ENCODE measurements around the gene CEL. TPM values are rescaled to one million over a fixed set of nuclear protein-coding genes. Genes with fewer than 3 reads are reported as not detected.
"Not testable (repeated sequence)": the region's sequence is repeated elsewhere in the genome, so short reads cannot be mapped to it uniquely, and the experiment has no call there.

CEL gene
- total RNA-seq, 1 experiment from 2014 or later: 2.8 TPM

DNA sequence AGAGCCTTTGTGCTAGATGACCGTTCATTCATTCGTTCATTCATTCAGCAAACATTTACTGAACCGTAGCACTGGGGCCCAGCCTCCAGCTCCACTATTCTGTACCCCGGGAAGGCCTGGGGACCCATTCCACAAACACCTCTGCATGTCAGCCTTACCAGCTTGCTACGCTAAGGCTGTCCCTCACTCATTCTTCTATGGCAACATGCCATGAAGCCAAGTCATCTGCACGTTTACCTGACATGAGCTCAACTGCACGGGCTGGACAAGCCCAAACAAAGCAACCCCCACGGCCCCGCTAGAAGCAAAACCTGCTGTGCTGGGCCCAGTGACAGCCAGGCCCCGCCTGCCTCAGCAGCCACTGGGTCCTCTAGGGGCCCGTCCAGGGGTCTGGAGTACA, 6.0 kb downstream of the CEL start:
- TF ChIP-seq EZH2 (IDR thresholded peaks at IDR 0.05; ENCODE audit: borderline replicate concordance, low read depth, low read length, poor library complexity, severe bottlenecking): no peak
- TF ChIP-seq CTCF (conservative IDR thresholded peaks at IDR 0.05; ENCODE audit: low read depth, low read length): no peak
- Histone ChIP-seq H3K9me3 (ENCODE audit: low read depth, low read length, poor library complexity, severe bottlenecking) (no peaks in the 10 kb centered on the region), H3K4me1 (ENCODE audit: insufficient read depth, low read length, poor library complexity, severe bottlenecking) (no peaks in the 10 kb centered on the region), H3K36me3 (ENCODE audit: insufficient read depth, low read length, poor library complexity, severe bottlenecking) (no peaks in the 10 kb centered on the region), H3K27me3 (replicated peaks; ENCODE audit: insufficient read depth, low read depth, low read length, poor library complexity) (no peaks in the 10 kb centered on the region), H3K4me3 (ENCODE audit: low read depth, low read length, poor library complexity, severe bottlenecking) (no peak overlapping the region), H3K27ac (ENCODE audit: low read depth, low read length, poor library complexity, severe bottlenecking) (no peak overlapping the region)
- DNase-seq (ENCODE audit: low spot score): no peak
- ChIA-PET CTCF (no interaction called here), POLR2A (ENCODE audit: low non-redundant PET) (no interaction called here)
- intact Hi-C loops (cut with micrococcal nuclease; ENCODE audit: unreplicated experiment): no loop called here
- no TSS peak for BruUV-seq (replicated peaks)

- H3K4me3 ChIP-seq (ENCODE audit: low read depth, low read length, poor library complexity, severe bottlenecking); intact Hi-C loops (cut with micrococcal nuclease; ENCODE audit: unreplicated experiment); BruUV-seq (replicated peaks); POLR2A ChIA-PET (ENCODE audit: low non-redundant PET); H3K27me3 ChIP-seq (replicated peaks; ENCODE audit: insufficient read depth, low read depth, low read length, poor library complexity); H3K4me1 ChIP-seq (ENCODE audit: insufficient read depth, low read length, poor library complexity, severe bottlenecking); H3K27ac ChIP-seq (ENCODE audit: low read depth, low read length, poor library complexity, severe bottlenecking); CTCF ChIA-PET; DNase-seq (ENCODE audit: low spot score); H3K36me3 ChIP-seq (ENCODE audit: insufficient read depth, low read length, poor library complexity, severe bottlenecking); H3K9me3 ChIP-seq (ENCODE audit: low read depth, low read length, poor library complexity, severe bottlenecking): not testable (repeated sequence)
Observed at GRCh38 chr9:133068431-133068830, 6.7 kb downstream of the CEL start.

GRCh38 chr9:133070500-133070961, 8.8 kb downstream of the CEL start:
- H3K9me3 ChIP-seq (ENCODE audit: low read depth, low read length, poor library complexity, severe bottlenecking); intact Hi-C loops (cut with micrococcal nuclease; ENCODE audit: unreplicated experiment); CTCF ChIA-PET; BruUV-seq (replicated peaks); H3K4me1 ChIP-seq (ENCODE audit: insufficient read depth, low read length, poor library complexity, severe bottlenecking); H3K36me3 ChIP-seq (ENCODE audit: insufficient read depth, low read length, poor library complexity, severe bottlenecking); H3K27me3 ChIP-seq (replicated peaks; ENCODE audit: insufficient read depth, low read depth, low read length, poor library complexity); POLR2A ChIA-PET (ENCODE audit: low non-redundant PET); DNase-seq (ENCODE audit: low spot score); H3K4me3 ChIP-seq (ENCODE audit: low read depth, low read length, poor library complexity, severe bottlenecking); H3K27ac ChIP-seq (ENCODE audit: low read depth, low read length, poor library complexity, severe bottlenecking): not testable (repeated sequence)

DNA sequence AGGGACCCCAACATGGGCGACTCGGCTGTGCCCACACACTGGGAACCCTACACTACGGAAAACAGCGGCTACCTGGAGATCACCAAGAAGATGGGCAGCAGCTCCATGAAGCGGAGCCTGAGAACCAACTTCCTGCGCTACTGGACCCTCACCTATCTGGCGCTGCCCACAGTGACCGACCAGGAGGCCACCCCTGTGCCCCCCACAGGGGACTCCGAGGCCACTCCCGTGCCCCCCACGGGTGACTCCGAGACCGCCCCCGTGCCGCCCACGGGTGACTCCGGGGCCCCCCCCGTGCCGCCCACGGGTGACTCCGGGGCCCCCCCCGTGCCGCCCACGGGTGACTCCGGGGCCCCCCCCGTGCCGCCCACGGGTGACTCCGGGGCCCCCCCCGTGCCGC, 9.2 kb downstream of the CEL start:
- H3K27ac ChIP-seq (ENCODE audit: low read depth, low read length, poor library complexity, severe bottlenecking); H3K9me3 ChIP-seq (ENCODE audit: low read depth, low read length, poor library complexity, severe bottlenecking); BruUV-seq (replicated peaks); POLR2A ChIA-PET (ENCODE audit: low non-redundant PET); DNase-seq (ENCODE audit: low spot score); H3K27me3 ChIP-seq (replicated peaks; ENCODE audit: insufficient read depth, low read depth, low read length, poor library complexity); H3K36me3 ChIP-seq (ENCODE audit: insufficient read depth, low read length, poor library complexity, severe bottlenecking); CTCF ChIA-PET; intact Hi-C loops (cut with micrococcal nuclease; ENCODE audit: unreplicated experiment); H3K4me3 ChIP-seq (ENCODE audit: low read depth, low read length, poor library complexity, severe bottlenecking); H3K4me1 ChIP-seq (ENCODE audit: insufficient read depth, low read length, poor library complexity, severe bottlenecking): not testable (repeated sequence)

DNA sequence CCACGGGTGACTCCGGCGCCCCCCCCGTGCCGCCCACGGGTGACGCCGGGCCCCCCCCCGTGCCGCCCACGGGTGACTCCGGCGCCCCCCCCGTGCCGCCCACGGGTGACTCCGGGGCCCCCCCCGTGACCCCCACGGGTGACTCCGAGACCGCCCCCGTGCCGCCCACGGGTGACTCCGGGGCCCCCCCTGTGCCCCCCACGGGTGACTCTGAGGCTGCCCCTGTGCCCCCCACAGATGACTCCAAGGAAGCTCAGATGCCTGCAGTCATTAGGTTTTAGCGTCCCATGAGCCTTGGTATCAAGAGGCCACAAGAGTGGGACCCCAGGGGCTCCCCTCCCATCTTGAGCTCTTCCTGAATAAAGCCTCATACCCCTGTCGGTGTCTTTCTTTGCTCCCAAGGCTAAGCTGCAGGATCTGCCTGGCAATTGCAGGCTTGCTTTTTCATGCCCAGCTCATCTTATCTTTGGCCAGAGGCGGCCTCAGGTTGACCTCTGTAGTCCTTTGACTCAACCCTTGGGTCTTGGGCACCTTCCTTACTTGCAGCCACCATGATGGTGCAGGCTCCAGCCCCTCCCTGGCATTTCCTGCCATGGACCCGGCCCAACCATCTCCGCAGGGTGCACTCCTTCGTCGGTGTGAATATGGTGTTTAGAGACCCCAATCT, 9.8 kb downstream of the CEL start:
- no peaks in the 10 kb centered on the region for H3K27me3 ChIP-seq (replicated peaks; ENCODE audit: insufficient read depth, low read depth, low read length, poor library complexity)
- POLR2A ChIA-PET (ENCODE audit: low non-redundant PET): no interaction called here
- H3K9me3 ChIP-seq (ENCODE audit: low read depth, low read length, poor library complexity, severe bottlenecking): no peaks in the 10 kb centered on the region
- no peak overlapping the region for H3K4me3 ChIP-seq (ENCODE audit: low read depth, low read length, poor library complexity, severe bottlenecking)
- BruUV-seq (replicated peaks): no TSS peak
- no peak for TF ChIP-seq EZH2 (IDR thresholded peaks at IDR 0.05; ENCODE audit: borderline replicate concordance, low read depth, low read length, poor library complexity, severe bottlenecking)
- no peak for TF ChIP-seq CTCF (conservative IDR thresholded peaks at IDR 0.05; ENCODE audit: low read depth, low read length)
- no peaks in the 10 kb centered on the region for H3K4me1 ChIP-seq (ENCODE audit: insufficient read depth, low read length, poor library complexity, severe bottlenecking)
- H3K36me3 ChIP-seq (ENCODE audit: insufficient read depth, low read length, poor library complexity, severe bottlenecking): no peaks in the 10 kb centered on the region
- no peak overlapping the region for H3K27ac ChIP-seq (ENCODE audit: low read depth, low read length, poor library complexity, severe bottlenecking)
- DNase-seq (ENCODE audit: low spot score): no peak
- CTCF ChIA-PET: no interaction called here
- intact Hi-C loops (cut with micrococcal nuclease; ENCODE audit: unreplicated experiment): no loop called here

DNA sequence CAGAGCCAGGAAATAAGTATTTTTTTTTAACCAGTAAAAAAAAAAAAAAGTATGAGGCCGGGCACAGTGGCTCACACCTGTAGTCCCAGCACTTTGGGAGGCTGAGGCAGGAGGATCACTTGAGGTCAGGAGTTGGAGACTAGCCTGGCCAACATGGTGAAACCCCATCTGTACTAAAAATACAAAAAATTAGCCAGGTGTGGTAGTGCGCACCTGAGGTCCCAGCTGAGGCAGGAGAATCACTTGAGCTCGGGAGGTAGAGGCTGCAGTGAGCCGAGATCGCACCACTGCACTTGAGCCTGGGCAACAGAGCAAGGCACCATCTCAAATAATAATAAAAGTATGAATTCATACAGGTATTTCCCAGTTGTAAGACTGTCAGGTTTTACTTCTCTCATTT, 10.4 kb downstream of the CEL start:
- BruUV-seq (replicated peaks); intact Hi-C loops (cut with micrococcal nuclease; ENCODE audit: unreplicated experiment): not testable (repeated sequence)

More for the DNA sequence above, 10.4 kb downstream of the CEL start:
- H3K36me3 ChIP-seq (ENCODE audit: insufficient read depth, low read length, poor library complexity, severe bottlenecking); H3K27me3 ChIP-seq (replicated peaks; ENCODE audit: insufficient read depth, low read depth, low read length, poor library complexity); CTCF ChIA-PET; POLR2A ChIA-PET (ENCODE audit: low non-redundant PET); H3K9me3 ChIP-seq (ENCODE audit: low read depth, low read length, poor library complexity, severe bottlenecking); H3K27ac ChIP-seq (ENCODE audit: low read depth, low read length, poor library complexity, severe bottlenecking); H3K4me1 ChIP-seq (ENCODE audit: insufficient read depth, low read length, poor library complexity, severe bottlenecking); DNase-seq (ENCODE audit: low spot score); H3K4me3 ChIP-seq (ENCODE audit: low read depth, low read length, poor library complexity, severe bottlenecking): not testable (repeated sequence)

Measured in A673 (cell line).